Fibroblast of lung (primary cell): Measurements from ENCODE around the gene NAALADL1. TPM values are rescaled to one million over a fixed set of nuclear protein-coding genes. Genes with fewer than 3 reads are reported as not detected.

ENCODE experiments used
- DNase-seq, 2 donors: peaks; one replicate each; pipeline versions ENCODE4 v3.0.0 to v3.0.0-alpha.2; 2010; ENCODE audit warnings: low read depth in 2 of 2
- H2AFZ ChIP-seq: 2 replicates; pipeline ENCODE4 v1.5.1; 2012; ENCODE audit warnings: low read length, control low read depth, inconsistent platforms
- H3K27ac ChIP-seq: 2 replicates; pipeline ENCODE4 v1.5.1; 2011; ENCODE audit warnings: low read length, control low read depth; ENCODE audit not compliant: insufficient read depth
- H3K27me3 ChIP-seq: 2 replicates; pipeline ENCODE4 v1.5.1; 2011; ENCODE audit warnings: mild to moderate bottlenecking, low read length; ENCODE audit not compliant: control insufficient read depth, insufficient read depth
- H3K36me3 ChIP-seq: 2 replicates; pipeline ENCODE4 v1.5.1; 2011; ENCODE audit warnings: low read length; ENCODE audit not compliant: control insufficient read depth, insufficient read depth
- H3K4me1 ChIP-seq: 2 replicates; pipeline ENCODE4 v1.5.1; 2011; ENCODE audit warnings: low read length; ENCODE audit not compliant: control insufficient read depth, insufficient read depth; ENCODE audit errors: extremely low read depth
- H3K4me2 ChIP-seq: 2 replicates; pipeline ENCODE4 v1.5.1; 2011; ENCODE audit warnings: low read length, control low read depth; ENCODE audit not compliant: insufficient read depth; ENCODE audit errors: extremely low read depth
- H3K4me3 ChIP-seq, 4 experiments: fragments of 200-600 bp in 1 of 4; sonication (generic) in 1 of 4; replicated peaks in 1 of 4; 2 replicates each; pipeline ENCODE4 v1.5.1; 2011 to 2016; ENCODE audit warnings: low read length in 4 of 4, low read depth in 3 of 4, mild to moderate bottlenecking in 3 of 4, control low read depth in 2 of 4, inconsistent platforms in 1 of 4, mixed read lengths in 1 of 4; ENCODE audit not compliant: insufficient read depth in 1 of 4; ENCODE audit errors: control extremely low read depth in 1 of 4
- H3K79me2 ChIP-seq: 2 replicates; pipeline ENCODE4 v1.5.1; 2012; ENCODE audit warnings: mild to moderate bottlenecking, low read length, inconsistent platforms; ENCODE audit not compliant: control insufficient read depth, insufficient read depth
- H3K9ac ChIP-seq: 2 replicates; pipeline ENCODE4 v1.5.1; 2011; ENCODE audit warnings: mild to moderate bottlenecking, low read length, control low read depth; ENCODE audit not compliant: insufficient read depth
- H3K9me3 ChIP-seq: 2 replicates; pipeline ENCODE4 v1.5.1; 2012; ENCODE audit warnings: low read depth, low read length; ENCODE audit not compliant: control insufficient read depth, insufficient read depth
- H4K20me1 ChIP-seq: 2 replicates; pipeline ENCODE4 v1.5.1; 2011; ENCODE audit warnings: low read length; ENCODE audit not compliant: control insufficient read depth, insufficient read depth; ENCODE audit errors: extremely low read depth
- CTCF ChIP-seq, 2 donors: IDR thresholded peaks in 1 of 2; conservative IDR thresholded peaks in 1 of 2; 1 replicate in 1 of 2; 2 replicates in 1 of 2; pipeline ENCODE4 v1.5.1; 2011 to 2012; ENCODE audit warnings: low read length in 2 of 2, control low read depth in 1 of 2, inconsistent platforms in 1 of 2, low read depth in 1 of 2, mild to moderate bottlenecking in 1 of 2
- EZH2 ChIP-seq: IDR thresholded peaks from 2 replicates; pipeline ENCODE4 v1.5.1; 2012; ENCODE audit warnings: low read length, control low read depth, mild to moderate bottlenecking; ENCODE audit errors: missing control alignments
- polyA plus RNA-seq, 2 donors: library from polyadenylated mRNA; depleted of rRNA in 1 of 2; stranded (reverse) in 1 of 2; unstranded in 1 of 2; fragments of >200 nt; gene quantifications; 2 replicates each; pipeline ENCODE4 v1.2.1, GENCODE V29; 2011 to 2012; ENCODE audit warnings: missing spikeins in 1 of 2
- total RNA-seq: library from RNA; depleted of rRNA; stranded (reverse); fragments of >200 nt; gene quantifications from 2 replicates; pipeline ENCODE4 v1.2.1, GENCODE V29; 2014

The NAALADL1 gene
- total and polyA plus RNA-seq, 2 donors (not counting 1 experiment from before 2014, with no cell fraction given), result 14.9 to 35.5 TPM

DNA sequence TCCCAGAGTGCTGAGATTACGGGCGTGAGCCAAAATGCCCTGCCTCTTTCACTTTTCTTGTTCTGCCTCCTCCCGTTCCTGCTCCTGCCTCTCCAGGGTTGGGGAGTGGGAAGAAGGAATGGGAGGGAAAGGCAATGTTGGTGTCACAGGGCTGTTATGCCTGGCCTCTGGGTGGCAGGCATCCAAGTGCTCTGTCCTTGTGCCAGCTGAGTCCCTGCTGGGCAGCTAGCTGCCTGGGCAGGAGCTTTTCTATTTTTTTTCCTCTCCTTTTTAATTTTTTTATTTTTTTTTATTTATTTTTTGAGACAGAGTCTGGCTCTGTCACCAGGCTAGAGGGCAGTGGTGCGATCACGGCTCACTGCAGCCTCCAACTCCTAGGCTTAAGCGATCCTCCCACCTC lies 21.4 kb downstream of the NAALADL1 start:
- no peak overlapping the region for H3K9ac ChIP-seq
- H2AFZ ChIP-seq, result no peak overlapping the region
- H3K4me2 ChIP-seq, result no peak overlapping the region
- peaks cover 7% of the 10 kb centered on the region for H3K36me3 ChIP-seq
- TF ChIP-seq CTCF (conservative IDR thresholded peaks at IDR 0.05 in 1 of 2, IDR thresholded peaks at IDR 0.05 in 1 of 2; ENCODE audit: low read depth in 1 of 2, low read length in 2 of 2), result no peak
- no peak for TF ChIP-seq EZH2
- no peak overlapping the region for H3K27ac ChIP-seq
- DNase-seq, result no peak
- H3K4me3 ChIP-seq, result no peak overlapping the region
- H3K9me3 ChIP-seq, result no peaks in the 10 kb centered on the region
- H3K79me2 ChIP-seq, result peaks cover 4% of the 10 kb centered on the region
- no peaks in the 10 kb centered on the region for H4K20me1 ChIP-seq
- H3K27me3 ChIP-seq, result no peaks in the 10 kb centered on the region
- H3K4me1 ChIP-seq, result no peaks in the 10 kb centered on the region

DNA sequence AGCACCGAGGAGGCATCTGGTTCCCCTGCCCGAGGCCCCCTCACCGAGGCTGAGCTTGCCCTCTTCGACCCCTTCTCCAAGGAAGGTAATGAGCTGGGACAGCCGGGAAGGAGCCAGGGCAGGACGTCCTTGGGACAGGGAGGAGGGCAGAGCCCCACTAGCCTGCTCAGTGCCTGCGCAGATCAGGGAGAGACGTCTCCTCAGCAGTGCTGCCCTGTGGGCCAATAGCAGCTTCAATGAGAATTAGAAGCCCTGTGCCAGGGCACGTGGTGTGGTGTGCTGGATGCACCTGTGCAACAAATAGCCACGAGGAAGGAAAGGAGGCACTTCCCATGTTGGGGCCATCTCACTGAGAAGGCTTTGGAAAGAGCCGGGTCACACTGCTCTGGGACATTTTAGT lies 22.8 kb downstream of the NAALADL1 start:
- no peak overlapping the region for H3K9ac ChIP-seq

GRCh38 chr11:65034423-65034822 lies 23.9 kb downstream of the NAALADL1 start:
- H3K36me3 ChIP-seq, result peaks cover 7% of the 10 kb centered on the region

More for the DNA sequence above, 22.8 kb downstream of the NAALADL1 start:
- H4K20me1 ChIP-seq, result no peaks in the 10 kb centered on the region
- no peak overlapping the region for H3K27ac ChIP-seq
- DNase-seq, result no peak
- no peak overlapping the region for H2AFZ ChIP-seq
- H3K36me3 ChIP-seq, result peaks cover 7% of the 10 kb centered on the region
- no peaks in the 10 kb centered on the region for H3K4me1 ChIP-seq
- H3K79me2 ChIP-seq, result no peaks in the 10 kb centered on the region
- no peaks in the 10 kb centered on the region for H3K9me3 ChIP-seq
- no peak overlapping the region for H3K4me3 ChIP-seq
- TF ChIP-seq EZH2 (no peak), CTCF (conservative IDR thresholded peaks at IDR 0.05 in 1 of 2, IDR thresholded peaks at IDR 0.05 in 1 of 2; ENCODE audit: low read depth in 1 of 2, low read length in 2 of 2) (no peak)
- no peaks in the 10 kb centered on the region for H3K27me3 ChIP-seq
- no peak overlapping the region for H3K4me2 ChIP-seq

More at GRCh38 chr11:65034423-65034822, 23.9 kb downstream of the NAALADL1 start:
- H3K9me3 ChIP-seq, result no peaks in the 10 kb centered on the region
- H3K4me2 ChIP-seq, result no peak overlapping the region
- H2AFZ ChIP-seq, result no peak overlapping the region
- H4K20me1 ChIP-seq, result no peaks in the 10 kb centered on the region
- H3K79me2 ChIP-seq, result no peaks in the 10 kb centered on the region
- H3K9ac ChIP-seq, result no peak overlapping the region
- no peak for DNase-seq
- H3K4me3 ChIP-seq, result no peak overlapping the region
- no peaks in the 10 kb centered on the region for H3K27me3 ChIP-seq
- TF ChIP-seq CTCF (conservative IDR thresholded peaks at IDR 0.05 in 1 of 2, IDR thresholded peaks at IDR 0.05 in 1 of 2; ENCODE audit: low read depth in 1 of 2, low read length in 2 of 2) (no peak), EZH2 (no peak)
- H3K4me1 ChIP-seq, result no peaks in the 10 kb centered on the region
- no peak overlapping the region for H3K27ac ChIP-seq
